ENCODE results near the gene ZNF518B. TPM values are rescaled to one million over a fixed set of nuclear protein-coding genes. Genes with fewer than 3 reads are reported as not detected.

Gene ZNF518B
- total RNA-seq, 1 donor from 2014 or later = 46.0 TPM

DNA sequence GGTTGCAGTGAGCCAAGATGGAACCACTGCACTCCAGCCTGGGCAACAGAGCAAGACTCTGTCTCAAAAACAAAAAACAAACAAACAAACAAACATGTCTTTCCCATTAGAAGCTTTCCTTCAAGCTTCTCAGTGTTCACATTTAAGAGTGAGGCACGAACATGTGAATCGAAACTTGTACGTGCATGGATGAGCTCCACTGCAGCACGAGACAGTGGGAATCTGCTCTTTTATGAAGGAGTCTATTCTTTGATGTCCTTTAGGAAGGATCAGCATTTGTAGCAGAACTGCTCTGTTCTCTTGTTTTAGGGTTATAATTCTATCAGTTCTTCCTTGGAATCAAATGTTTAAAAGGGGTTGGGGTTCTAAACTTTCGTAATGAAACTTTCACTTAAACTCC is 23.4 kb upstream of the ZNF518B start:
- Histone ChIP-seq H3K4me3 (ENCODE audit: low read depth, low read length) (no peak overlapping the region), H3K27me3 (ENCODE audit: control insufficient read depth, insufficient read depth, low read length) (no peaks in the 10 kb centered on the region), H3K36me3 (ENCODE audit: control insufficient read depth, insufficient read depth, low read length) (no peaks in the 10 kb centered on the region)
- no peak for DNase-seq (ENCODE audit: low read depth)
- TF ChIP-seq, protein P1, sequence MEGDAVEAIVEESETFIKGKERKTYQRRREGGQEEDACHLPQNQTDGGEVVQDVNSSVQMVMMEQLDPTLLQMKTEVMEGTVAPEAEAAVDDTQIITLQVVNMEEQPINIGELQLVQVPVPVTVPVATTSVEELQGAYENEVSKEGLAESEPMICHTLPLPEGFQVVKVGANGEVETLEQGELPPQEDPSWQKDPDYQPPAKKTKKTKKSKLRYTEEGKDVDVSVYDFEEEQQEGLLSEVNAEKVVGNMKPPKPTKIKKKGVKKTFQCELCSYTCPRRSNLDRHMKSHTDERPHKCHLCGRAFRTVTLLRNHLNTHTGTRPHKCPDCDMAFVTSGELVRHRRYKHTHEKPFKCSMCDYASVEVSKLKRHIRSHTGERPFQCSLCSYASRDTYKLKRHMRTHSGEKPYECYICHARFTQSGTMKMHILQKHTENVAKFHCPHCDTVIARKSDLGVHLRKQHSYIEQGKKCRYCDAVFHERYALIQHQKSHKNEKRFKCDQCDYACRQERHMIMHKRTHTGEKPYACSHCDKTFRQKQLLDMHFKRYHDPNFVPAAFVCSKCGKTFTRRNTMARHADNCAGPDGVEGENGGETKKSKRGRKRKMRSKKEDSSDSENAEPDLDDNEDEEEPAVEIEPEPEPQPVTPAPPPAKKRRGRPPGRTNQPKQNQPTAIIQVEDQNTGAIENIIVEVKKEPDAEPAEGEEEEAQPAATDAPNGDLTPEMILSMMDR (IDR thresholded peaks at IDR 0.05; ENCODE audit: insufficient read depth, low read length, poor library complexity, severe bottlenecking) = no peak

DNA sequence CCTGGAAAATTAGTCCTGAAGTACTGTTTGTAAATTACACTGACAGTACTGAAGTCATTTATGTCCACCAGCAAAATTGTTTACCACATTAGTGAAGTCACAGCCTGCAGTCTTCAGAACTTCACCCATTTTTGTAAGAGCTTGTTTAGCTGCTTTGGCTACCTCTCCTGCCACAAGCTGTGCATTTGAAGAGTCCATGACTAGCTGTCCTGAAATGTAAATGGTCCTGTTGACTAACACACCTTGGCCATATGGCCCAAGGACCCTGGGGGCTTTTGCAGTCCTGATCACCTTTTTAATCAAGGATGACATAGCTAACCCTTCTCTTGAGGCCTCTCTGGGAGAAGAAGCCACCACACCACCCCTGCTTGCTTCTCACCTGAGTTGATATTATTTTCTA is 21.4 kb upstream of the ZNF518B start:
- DNase-seq (ENCODE audit: low read depth) = no peak
- Histone ChIP-seq H3K27me3 (ENCODE audit: control insufficient read depth, insufficient read depth, low read length) (no peaks in the 10 kb centered on the region), H3K36me3 (ENCODE audit: control insufficient read depth, insufficient read depth, low read length) (no peaks in the 10 kb centered on the region), H3K4me3 (ENCODE audit: low read depth, low read length) (no peak overlapping the region)
- TF ChIP-seq, protein P1 (IDR thresholded peaks at IDR 0.05; ENCODE audit: insufficient read depth, low read length, poor library complexity, severe bottlenecking) = no peak

DNA sequence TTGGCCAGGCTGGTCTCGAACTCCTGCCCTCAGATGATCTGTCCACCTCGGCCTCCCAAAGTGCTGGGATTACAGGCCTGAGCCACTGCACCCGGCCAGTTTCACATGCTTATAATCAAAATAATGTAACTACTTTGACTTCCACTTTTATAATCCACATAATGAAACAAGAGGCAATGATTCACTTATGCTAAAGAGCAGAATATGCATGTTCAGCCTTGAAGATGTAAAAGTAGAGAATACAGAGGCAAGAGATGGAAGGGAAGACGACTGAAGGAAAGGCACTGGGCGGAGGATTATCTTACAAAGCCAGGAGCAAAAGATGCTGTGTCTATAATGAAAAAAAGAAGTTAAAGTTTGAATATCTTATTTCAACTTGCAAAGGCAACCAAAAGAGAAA is 13.3 kb upstream of the ZNF518B start:
- Histone ChIP-seq H3K36me3 (ENCODE audit: control insufficient read depth, insufficient read depth, low read length) (no peaks in the 10 kb centered on the region), H3K27me3 (ENCODE audit: control insufficient read depth, insufficient read depth, low read length) (no peaks in the 10 kb centered on the region), H3K4me3 (ENCODE audit: low read depth, low read length) (no peak overlapping the region)
- DNase-seq (ENCODE audit: low read depth) = no peak
- TF ChIP-seq, protein P1 (IDR thresholded peaks at IDR 0.05; ENCODE audit: insufficient read depth, low read length, poor library complexity, severe bottlenecking) = no peak

DNA sequence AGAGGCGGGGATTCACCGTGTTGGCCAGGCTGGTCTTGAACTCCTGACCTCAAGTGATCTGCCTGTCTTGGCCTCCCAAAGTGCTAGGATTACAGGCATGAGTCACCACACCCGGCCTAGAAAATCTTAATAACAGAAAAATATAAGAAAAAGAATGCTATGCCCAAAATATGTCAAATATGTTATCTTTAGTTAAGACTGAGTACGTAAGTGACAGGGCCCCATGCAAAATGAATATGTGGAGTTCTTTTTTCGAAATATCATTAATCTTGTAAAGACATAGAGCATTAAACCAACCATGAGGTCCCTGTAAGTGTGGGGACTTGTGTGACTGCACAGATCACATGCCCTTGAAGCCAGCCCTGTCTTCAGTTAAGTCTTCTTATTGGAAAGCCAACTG is 8.9 kb upstream of the ZNF518B start:
- no peak overlapping the region for H3K4me3 ChIP-seq (ENCODE audit: low read depth, low read length)
- H3K27me3 ChIP-seq (ENCODE audit: control insufficient read depth, insufficient read depth, low read length) = peaks cover 9% of the 10 kb centered on the region
- no peaks in the 10 kb centered on the region for H3K36me3 ChIP-seq (ENCODE audit: control insufficient read depth, insufficient read depth, low read length)
- DNase-seq (ENCODE audit: low read depth) = no peak
- TF ChIP-seq, protein P1 (IDR thresholded peaks at IDR 0.05; ENCODE audit: insufficient read depth, low read length, poor library complexity, severe bottlenecking) = no peak

DNA sequence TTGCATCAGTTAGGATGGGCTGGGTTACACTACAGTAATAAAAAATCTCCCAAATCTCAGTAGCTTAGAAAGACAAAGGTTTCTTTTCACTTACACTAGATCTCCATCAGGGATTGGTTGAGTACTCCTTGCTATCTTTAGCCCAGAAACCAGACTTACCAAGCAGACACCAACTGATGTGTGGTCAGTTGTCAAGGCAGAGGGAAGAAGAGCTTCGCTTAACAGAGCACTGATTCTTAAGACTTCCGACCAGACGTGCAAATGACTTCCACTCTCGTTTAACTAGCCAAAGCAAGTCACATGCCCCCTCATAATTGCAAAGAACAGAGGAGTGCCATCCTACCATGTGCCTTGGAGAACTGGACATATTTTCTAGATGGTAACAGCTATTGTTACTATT is 5.7 kb upstream of the ZNF518B start:
- H3K36me3 ChIP-seq (ENCODE audit: control insufficient read depth, insufficient read depth, low read length) = no peaks in the 10 kb centered on the region
- TF ChIP-seq, protein P1 (IDR thresholded peaks at IDR 0.05; ENCODE audit: insufficient read depth, low read length, poor library complexity, severe bottlenecking) = no peak
- DNase-seq (ENCODE audit: low read depth) = no peak
- peaks cover 13% of the 10 kb centered on the region for H3K27me3 ChIP-seq (ENCODE audit: control insufficient read depth, insufficient read depth, low read length)
- no peak overlapping the region for H3K4me3 ChIP-seq (ENCODE audit: low read depth, low read length)

DNA sequence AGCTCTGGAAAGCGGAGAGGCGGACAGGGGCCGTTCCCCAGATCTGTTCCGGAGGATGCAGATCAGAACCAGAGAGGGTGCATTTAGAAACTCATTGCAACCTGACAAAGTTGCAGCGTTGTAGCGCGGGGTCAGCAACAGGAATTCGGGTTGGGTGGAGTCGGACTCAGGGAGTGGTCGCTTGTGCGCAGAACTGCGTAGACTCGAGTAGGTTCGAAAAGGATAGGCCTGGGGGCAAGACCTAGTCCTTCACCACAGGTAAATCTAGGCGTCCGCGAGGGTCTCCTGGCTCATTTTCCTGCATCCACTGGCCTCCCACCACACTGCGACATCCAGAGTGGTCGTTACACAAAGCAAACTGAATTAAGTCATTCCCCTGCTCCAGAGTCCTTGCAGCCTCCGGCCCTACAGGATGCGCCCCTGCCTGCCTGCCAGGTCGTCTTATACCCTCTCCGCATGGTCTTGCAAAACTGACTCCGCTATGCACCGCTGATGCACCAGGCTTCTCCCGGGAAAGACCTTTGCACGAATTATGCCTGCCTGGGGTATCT is 4.7 kb upstream of the ZNF518B start:
- peak overlapping the region; percentile 13 for H3K4me3 ChIP-seq (ENCODE audit: low read depth, low read length)

More for the DNA sequence above, 4.7 kb upstream of the ZNF518B start:
- DNase-seq (ENCODE audit: low read depth) = no peak
- H3K27me3 ChIP-seq (ENCODE audit: control insufficient read depth, insufficient read depth, low read length) = peaks cover 13% of the 10 kb centered on the region
- TF ChIP-seq, protein P1 (IDR thresholded peaks at IDR 0.05; ENCODE audit: insufficient read depth, low read length, poor library complexity, severe bottlenecking) = no peak
- H3K36me3 ChIP-seq (ENCODE audit: control insufficient read depth, insufficient read depth, low read length) = no peaks in the 10 kb centered on the region
